ENCODE measurements around the gene PRM3.

DNA sequence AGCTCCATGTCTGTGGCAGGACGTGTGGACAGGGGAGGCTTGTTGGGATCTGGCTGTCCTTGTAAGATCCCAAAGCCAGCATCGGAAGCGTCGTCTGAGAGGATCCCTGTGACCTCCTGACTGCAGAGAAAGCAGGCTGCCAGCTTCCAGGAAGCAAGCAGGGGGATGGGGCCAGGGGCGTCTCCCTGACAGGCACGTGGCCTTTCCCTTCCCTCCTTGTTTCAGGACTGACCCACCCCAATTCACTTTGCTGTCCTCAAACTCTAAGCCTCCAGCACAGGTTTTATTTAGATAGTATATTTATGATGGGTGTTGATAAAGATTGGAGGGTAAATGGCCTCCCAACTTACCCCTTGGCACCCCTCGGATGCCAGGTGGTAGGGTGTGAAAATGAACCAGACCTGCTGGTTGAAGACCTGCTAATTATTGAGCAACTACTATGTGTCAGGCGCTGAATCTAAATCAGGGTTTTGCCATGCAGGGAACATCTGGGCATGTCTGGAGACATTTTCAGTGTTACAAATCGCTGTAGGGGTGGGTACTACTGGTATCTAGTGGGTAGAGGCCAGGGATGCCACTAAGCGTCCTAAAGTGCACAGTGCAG lies 42.0 kb downstream of the PRM3 start:
- TF ChIP-seq, protein P1, sequence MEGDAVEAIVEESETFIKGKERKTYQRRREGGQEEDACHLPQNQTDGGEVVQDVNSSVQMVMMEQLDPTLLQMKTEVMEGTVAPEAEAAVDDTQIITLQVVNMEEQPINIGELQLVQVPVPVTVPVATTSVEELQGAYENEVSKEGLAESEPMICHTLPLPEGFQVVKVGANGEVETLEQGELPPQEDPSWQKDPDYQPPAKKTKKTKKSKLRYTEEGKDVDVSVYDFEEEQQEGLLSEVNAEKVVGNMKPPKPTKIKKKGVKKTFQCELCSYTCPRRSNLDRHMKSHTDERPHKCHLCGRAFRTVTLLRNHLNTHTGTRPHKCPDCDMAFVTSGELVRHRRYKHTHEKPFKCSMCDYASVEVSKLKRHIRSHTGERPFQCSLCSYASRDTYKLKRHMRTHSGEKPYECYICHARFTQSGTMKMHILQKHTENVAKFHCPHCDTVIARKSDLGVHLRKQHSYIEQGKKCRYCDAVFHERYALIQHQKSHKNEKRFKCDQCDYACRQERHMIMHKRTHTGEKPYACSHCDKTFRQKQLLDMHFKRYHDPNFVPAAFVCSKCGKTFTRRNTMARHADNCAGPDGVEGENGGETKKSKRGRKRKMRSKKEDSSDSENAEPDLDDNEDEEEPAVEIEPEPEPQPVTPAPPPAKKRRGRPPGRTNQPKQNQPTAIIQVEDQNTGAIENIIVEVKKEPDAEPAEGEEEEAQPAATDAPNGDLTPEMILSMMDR (IDR thresholded peaks at IDR 0.05), result no peak
- TF ChIP-seq POLR2AphosphoS5 (IDR thresholded peaks at IDR 0.05), result no peak

Data from breast epithelium (tissue), 3 donors.